ENCODE results near the gene XKRX.

The XKRX gene

DNA sequence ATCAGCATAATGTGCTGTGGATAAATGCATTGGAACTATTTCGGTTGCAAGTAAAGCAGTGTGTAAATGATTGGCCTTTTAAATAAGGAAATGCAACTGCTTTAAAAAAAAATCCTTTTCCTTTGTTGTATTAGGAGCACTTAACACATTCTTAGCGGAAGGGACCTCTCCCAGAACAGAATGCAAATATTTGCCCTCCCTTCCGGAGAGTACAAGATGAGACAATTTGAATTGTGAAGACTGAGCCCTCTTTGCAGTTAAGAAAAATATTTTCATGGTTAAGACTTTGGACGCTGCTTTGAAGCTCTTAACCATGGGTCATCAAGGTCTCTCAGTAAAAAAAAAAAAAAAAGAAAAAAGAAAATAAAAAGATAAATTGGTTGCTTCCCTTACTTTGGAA, 45.1 kb downstream of the XKRX start:
- no peak for DNase-seq

DNA sequence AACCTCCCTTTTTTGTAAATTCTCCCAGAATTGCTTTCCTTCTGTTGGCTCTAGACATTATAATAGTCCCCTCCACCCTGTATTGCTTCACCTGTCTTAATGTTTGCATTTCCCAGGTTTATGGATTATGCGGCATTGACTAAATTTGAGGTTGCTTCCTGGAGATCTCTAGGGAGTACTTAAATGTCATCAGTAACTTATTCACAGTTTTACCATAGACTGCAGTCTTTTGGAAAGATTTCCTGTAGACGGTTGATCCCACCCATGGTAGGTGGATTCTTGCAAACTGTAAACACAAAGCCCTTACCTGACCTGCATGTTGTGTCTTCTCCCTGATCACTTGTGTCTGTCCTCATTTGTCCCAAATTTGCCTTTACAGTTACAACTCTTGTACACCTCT, 48.3 kb downstream of the XKRX start:
- no peak for DNase-seq

DNA sequence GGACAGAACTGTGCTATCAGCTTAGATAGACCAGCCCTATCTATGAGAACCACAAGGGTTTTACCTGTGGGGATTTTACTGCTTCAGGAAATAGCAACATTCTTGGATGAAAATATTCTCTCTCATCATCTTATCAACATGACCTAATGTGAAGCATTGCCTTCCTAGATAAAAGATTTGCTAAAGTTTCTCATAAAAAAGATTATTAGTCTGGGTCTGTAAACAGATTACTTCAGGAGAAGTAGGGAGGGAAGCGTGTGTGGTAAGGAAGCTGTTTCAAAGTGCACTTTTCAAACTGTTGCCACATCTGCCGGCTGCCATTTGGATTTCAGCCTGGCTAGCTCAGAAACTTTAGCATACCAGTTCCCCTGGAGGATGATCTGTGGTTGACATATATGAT, 54.4 kb downstream of the XKRX start, which contains the start of gene NOX1:
NOX1 (minus strand) TSS at position 35 of the 400 bp plus-strand sequence. CDS start 220 bp downstream, outside the sequence.
- DNase-seq: no peak

DNA sequence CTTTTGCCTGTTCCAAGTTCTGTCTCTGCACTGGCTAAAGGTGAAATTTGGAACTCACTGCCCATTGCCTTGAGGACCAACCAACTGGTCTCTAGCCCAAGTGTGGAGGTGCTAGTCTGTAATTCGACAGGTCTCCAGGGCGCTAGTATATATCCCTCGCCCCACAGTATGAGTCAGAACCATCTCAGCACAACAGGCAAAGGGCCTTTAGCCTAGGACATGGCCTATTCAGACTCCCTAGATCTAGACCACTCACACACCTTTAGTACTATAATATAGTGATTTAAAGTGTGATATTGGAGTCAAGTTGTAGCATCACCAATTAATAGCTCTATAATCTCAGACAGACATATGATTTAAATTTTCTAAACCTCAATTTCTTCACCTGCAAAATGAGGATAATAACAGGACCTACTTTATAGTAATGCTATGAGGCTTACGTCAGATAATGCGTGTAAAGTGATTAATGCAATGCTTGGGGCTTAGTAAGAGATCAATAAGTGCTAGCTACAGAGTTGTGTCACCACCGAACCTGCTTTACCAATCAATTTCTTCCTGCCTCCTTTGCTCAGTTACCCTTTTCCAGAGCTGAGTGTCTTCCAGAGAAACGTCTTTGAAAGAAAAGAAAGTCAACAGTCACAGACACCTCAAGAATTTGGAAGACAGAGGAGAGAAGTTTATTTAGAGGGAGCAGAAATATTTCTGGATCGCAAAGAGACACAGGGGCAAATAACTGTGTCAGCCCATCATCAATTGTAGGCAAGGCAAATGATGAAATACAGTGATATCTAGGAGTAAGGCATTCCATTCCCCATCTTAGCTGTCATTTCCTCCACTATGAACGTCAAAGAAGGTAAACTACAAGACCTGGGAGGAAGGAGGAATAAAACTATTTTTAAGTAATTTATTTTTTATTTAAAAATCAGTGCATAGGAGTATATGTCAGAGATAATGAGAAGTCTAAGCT, 56.8 kb downstream of the XKRX start:
- DNase-seq: no peak

DNA sequence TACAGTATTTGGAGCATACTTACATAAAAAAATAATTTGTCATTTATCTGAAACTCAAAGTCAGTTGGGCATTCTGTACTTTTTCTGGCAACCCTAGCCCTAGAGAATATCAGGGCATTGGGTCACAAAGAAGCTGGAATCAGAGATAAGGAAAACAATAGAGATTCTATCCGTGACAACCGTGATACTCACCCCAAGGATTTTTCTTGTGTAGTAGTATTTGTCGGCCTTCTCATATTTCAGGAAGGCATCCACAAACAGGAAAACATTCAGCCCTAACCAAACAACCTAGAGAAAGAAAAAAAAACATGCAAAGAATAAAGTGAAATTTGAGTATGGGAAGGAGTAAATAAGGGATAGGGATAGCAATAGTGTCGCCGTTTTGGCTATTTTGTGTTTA, 58.2 kb downstream of the XKRX start:
- no peak for DNase-seq

DNA sequence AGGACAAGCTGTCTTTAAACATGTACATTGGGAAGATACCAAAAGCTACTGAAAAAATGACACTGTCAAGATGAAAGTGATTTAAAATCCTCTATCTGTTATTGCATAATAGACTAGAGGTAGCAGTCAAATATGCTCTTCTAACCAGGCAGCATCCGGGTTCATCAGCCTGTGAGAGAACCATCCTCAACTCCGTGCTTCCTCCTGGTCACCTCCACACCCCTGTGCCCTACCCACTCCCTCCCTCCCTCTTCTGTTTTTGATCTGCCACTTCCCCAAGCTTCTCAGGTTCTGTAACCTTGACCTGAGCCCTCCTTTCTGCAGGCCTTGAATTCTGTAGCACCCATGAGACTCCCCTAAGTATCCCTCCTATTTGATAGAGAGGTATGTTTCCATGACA, 60.4 kb downstream of the XKRX start:
- DNase-seq: no peak

DNA sequence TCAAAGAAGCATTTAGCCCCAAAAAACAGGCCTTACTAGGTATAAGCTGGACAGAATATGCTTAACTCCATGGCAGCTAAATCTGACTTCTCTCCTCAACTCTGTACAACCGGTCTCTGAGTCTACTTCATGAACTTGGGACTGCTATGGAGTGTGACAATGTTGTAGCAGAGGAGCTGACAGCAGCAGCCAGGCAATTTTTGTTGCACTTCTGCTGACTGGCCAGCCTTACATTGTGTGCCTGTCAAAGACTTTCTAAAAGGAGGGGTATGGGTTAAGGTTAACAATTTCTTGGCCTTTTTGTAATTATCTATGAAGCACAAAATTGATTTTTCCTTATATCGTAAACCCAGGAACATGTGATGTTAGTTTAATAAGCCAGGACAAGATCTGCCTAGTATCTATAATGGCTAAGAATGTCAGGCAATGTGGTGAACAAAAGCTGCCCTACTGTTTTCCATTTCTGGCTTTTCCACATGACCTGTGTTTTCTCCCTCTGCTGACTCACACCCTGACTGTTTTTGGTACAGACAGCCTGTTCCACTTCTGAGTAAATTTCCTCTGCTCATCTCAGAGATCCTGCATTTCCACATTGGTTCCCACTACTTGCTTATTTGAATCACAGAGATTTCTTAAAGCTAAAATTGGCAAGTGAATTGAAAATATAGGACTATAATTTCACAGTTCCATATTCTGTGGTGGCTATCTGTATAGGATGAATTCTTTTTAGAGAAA, 63.9 kb downstream of the XKRX start:
- no peak for DNase-seq
